Right renal cortex interstitium (tissue), 3 donors: ENCODE data around the gene NELFB. TPM values are rescaled to one million over a fixed set of nuclear protein-coding genes. Genes with fewer than 3 reads are reported as not detected.

ENCODE experiments used
- polyA plus RNA-seq, 3 donors: library from polyadenylated mRNA; unstranded; fragments of 120-200 nt; gene quantifications; one replicate each; pipeline ENCODE4 v1.2.1, GENCODE V29; 2013; ENCODE audit not compliant: insufficient read length in 3 of 3

The NELFB gene
- polyA plus RNA-seq, 3 donors: 45.5 to 54.0 (median 51.3) TPM

Other genes starting within 250 kb of the NELFB start
- gene ABCA2, start 227.1 kb upstream of the NELFB start, polyA plus RNA-seq: 10 to 100 TPM; 42.0 to 49.0 (median 46.3) TPM
- under 1 TPM in 1 of 3 donors, not detected in 2; 0.06 TPM for gene FUT7, start 223.2 kb upstream of the NELFB start, polyA plus RNA-seq
- 10 to 100 TPM; 16.3 to 20.1 (median 18.7) TPM for gene NPDC1, start 209.2 kb upstream of the NELFB start, polyA plus RNA-seq
- gene ENTPD2, start 201.3 kb upstream of the NELFB start, polyA plus RNA-seq: 1 to 10 TPM; 2.9 to 3.9 (median 3.3) TPM
- gene SAPCD2, start 184.8 kb upstream of the NELFB start, polyA plus RNA-seq: 1 to 10 TPM; 5.4 to 6.2 (median 5.9) TPM
- 1 to 10 TPM; 3.5 to 5.4 (median 3.8) TPM for gene UAP1L1, start 177.8 kb upstream of the NELFB start, polyA plus RNA-seq
- 10 to 100 TPM; 43.6 to 48.3 (median 47.0) TPM for gene MAN1B1, start 168.3 kb upstream of the NELFB start, polyA plus RNA-seq
- gene DPP7, start 140.6 kb upstream of the NELFB start, polyA plus RNA-seq: 10 to 100 TPM; 11.8 to 19.8 (median 11.9) TPM
- not detected for gene GRIN1, start 116.2 kb upstream of the NELFB start, polyA plus RNA-seq
- not detected for gene LRRC26, start 85.3 kb upstream of the NELFB start, polyA plus RNA-seq
- not detected for gene TMEM210, start 83.3 kb upstream of the NELFB start, polyA plus RNA-seq
- 10 to 100 TPM; 29.1 to 34.5 (median 31.9) TPM for gene ANAPC2, start 66.8 kb upstream of the NELFB start, polyA plus RNA-seq
- 10 to 100 TPM; 41.4 to 52.2 (median 43.2) TPM for gene SSNA1, start 66.7 kb upstream of the NELFB start, polyA plus RNA-seq
- gene TPRN, start 54.6 kb upstream of the NELFB start, polyA plus RNA-seq: 10 to 100 TPM; 12.8 to 15.5 (median 13.2) TPM
- 10 to 100 TPM; 39.7 to 44.3 (median 42.6) TPM for gene TMEM203, start 49.7 kb upstream of the NELFB start, polyA plus RNA-seq
- 1 to 10 TPM; 7.6 to 8.2 (median 8.2) TPM for gene NDOR1, start 49.6 kb upstream of the NELFB start, polyA plus RNA-seq
- gene RNF208, start 33.1 kb upstream of the NELFB start, polyA plus RNA-seq: 1 to 10 TPM; 5.1 to 7.2 (median 5.2) TPM
- gene CYSRT1, start 30.2 kb upstream of the NELFB start, polyA plus RNA-seq: 1 to 10 TPM; 3.1 to 6.6 (median 5.6) TPM
- 1 to 10 TPM; 3.0 to 8.0 (median 4.6) TPM for gene RNF224, start 27.8 kb upstream of the NELFB start, polyA plus RNA-seq
- gene SLC34A3, start 24.4 kb upstream of the NELFB start, polyA plus RNA-seq: 1 to 10 TPM; 2.8 to 6.0 (median 5.2) TPM
- 100 to 1,000 TPM; 332 to 418 (median 352) TPM for gene TUBB4B, start 14.0 kb upstream of the NELFB start, polyA plus RNA-seq
- 1 to 10 TPM in 2 of 3 donors, under 1 TPM in 1; 0.75 to 1.6 (median 1.1) TPM for gene STPG3, start 4.0 kb upstream of the NELFB start, polyA plus RNA-seq
- 1 to 10 TPM; 3.7 to 4.3 (median 4.2) TPM for gene TOR4A, start 22.4 kb downstream of the NELFB start, polyA plus RNA-seq
- gene NRARP, start 46.9 kb downstream of the NELFB start, polyA plus RNA-seq: 1 to 10 TPM; 5.3 to 7.5 (median 6.4) TPM
- 1 to 10 TPM; 8.7 to 9.2 (median 8.9) TPM for gene EXD3, start 167.8 kb downstream of the NELFB start, polyA plus RNA-seq
- 1 to 10 TPM; 3.9 to 4.9 (median 4.8) TPM for gene NOXA1, start 168.1 kb downstream of the NELFB start, polyA plus RNA-seq
- under 1 TPM; 0.19 to 0.34 (median 0.25) TPM for gene ENTPD8, start 186.0 kb downstream of the NELFB start, polyA plus RNA-seq
- 10 to 100 TPM; 51.0 to 58.8 (median 57.3) TPM for gene NSMF, start 204.0 kb downstream of the NELFB start, polyA plus RNA-seq